Activated naive CD4-positive, alpha-beta T cell treated with anti-CD3 and anti-CD28 coated beads, Interleukin-2, amount 50 U/mL, for 24 hours (primary cell): ENCODE results near the gene KREMEN1.
A peak's percentile ranks its signal among the peaks of the same experiment; 100 is the strongest.

ENCODE experiments used
- H3K27ac Mint-ChIP-seq: one replicate; pipeline ENCODE4 v1.8.0; 2021; ENCODE audit warnings: mild to moderate bottlenecking, mixed read lengths
- H3K27me3 Mint-ChIP-seq: one replicate; pipeline ENCODE4 v1.8.0; 2021; ENCODE audit warnings: mixed read lengths
- H3K36me3 Mint-ChIP-seq: one replicate; pipeline ENCODE4 v1.8.0; 2021; ENCODE audit warnings: mixed read lengths
- H3K4me1 Mint-ChIP-seq: one replicate; pipeline ENCODE4 v1.8.0; 2021; ENCODE audit warnings: mixed read lengths
- H3K4me3 Mint-ChIP-seq: one replicate; pipeline ENCODE4 v1.8.0; 2021; ENCODE audit warnings: mild to moderate bottlenecking, mixed read lengths
- H3K9me3 Mint-ChIP-seq: one replicate; pipeline ENCODE4 v1.8.0; 2021; ENCODE audit warnings: mixed read lengths

Gene KREMEN1

GRCh38 chr22:29062286-29062821, 10.5 kb upstream of the KREMEN1 start:
- Mint-ChIP-seq H3K4me1 (peaks cover 16% of the 10 kb centered on the region), H3K27ac (no peak overlapping the region), H3K4me3 (no peak overlapping the region), H3K36me3 (no peaks in the 10 kb centered on the region), H3K9me3 (no peaks in the 10 kb centered on the region), H3K27me3 (peaks cover 3% of the 10 kb centered on the region)

- Mint-ChIP-seq H3K9me3 (no peaks in the 10 kb centered on the region), H3K36me3 (no peaks in the 10 kb centered on the region), H3K4me3 (no peak overlapping the region), H3K27ac (no peak overlapping the region), H3K4me1 (peaks cover 17% of the 10 kb centered on the region), H3K27me3 (peaks cover 7% of the 10 kb centered on the region)
These were observed 7.2 kb upstream of the KREMEN1 start for GRCh38 chr22:29065468-29066190.

GRCh38 chr22:29069463-29069862, 3.4 kb upstream of the KREMEN1 start:
- Mint-ChIP-seq H3K36me3 (no peaks in the 10 kb centered on the region), H3K4me1 (peaks cover 42% of the 10 kb centered on the region), H3K27ac (no peak overlapping the region), H3K9me3 (no peaks in the 10 kb centered on the region), H3K27me3 (peaks cover 15% of the 10 kb centered on the region), H3K4me3 (no peak overlapping the region)

- H3K27ac Mint-ChIP-seq: no peak overlapping the region
- no peaks in the 10 kb centered on the region for H3K36me3 Mint-ChIP-seq
- H3K4me1 Mint-ChIP-seq: peaks cover 38% of the 10 kb centered on the region
- peaks cover 21% of the 10 kb centered on the region for H3K27me3 Mint-ChIP-seq
- no peaks in the 10 kb centered on the region for H3K9me3 Mint-ChIP-seq
- H3K4me3 Mint-ChIP-seq: no peak overlapping the region
These were observed 2.3 kb upstream of the KREMEN1 start for GRCh38 chr22:29070490-29070889.

- Mint-ChIP-seq H3K9me3 (no peaks in the 10 kb centered on the region), H3K4me3 (peak overlapping the region; percentile 78), H3K36me3 (peaks cover 2% of the 10 kb centered on the region), H3K27me3 (peaks cover 27% of the 10 kb centered on the region), H3K27ac (no peak overlapping the region), H3K4me1 (peaks cover 30% of the 10 kb centered on the region)
These were observed 1.4 kb upstream of the KREMEN1 start for GRCh38 chr22:29071261-29072045.

- Mint-ChIP-seq H3K4me1 (peaks cover 26% of the 10 kb centered on the region), H3K36me3 (peaks cover 2% of the 10 kb centered on the region), H3K27ac (no peak overlapping the region), H3K9me3 (no peaks in the 10 kb centered on the region), H3K4me3 (peak overlapping the region; percentile 78), H3K27me3 (peaks cover 30% of the 10 kb centered on the region)
These were observed 449 bp upstream of the KREMEN1 start for GRCh38 chr22:29072193-29072978.

GRCh38 chr22:29073618-29074275, 912 bp downstream of the KREMEN1 start:
- no peaks in the 10 kb centered on the region for H3K9me3 Mint-ChIP-seq
- H3K4me1 Mint-ChIP-seq: peaks cover 26% of the 10 kb centered on the region
- no peak overlapping the region for H3K27ac Mint-ChIP-seq
- peaks cover 2% of the 10 kb centered on the region for H3K36me3 Mint-ChIP-seq
- H3K4me3 Mint-ChIP-seq: peak overlapping the region; percentile 59
- peaks cover 36% of the 10 kb centered on the region for H3K27me3 Mint-ChIP-seq

GRCh38 chr22:29074276-29074772, 1.5 kb downstream of the KREMEN1 start:
- Mint-ChIP-seq H3K4me1 (peaks cover 26% of the 10 kb centered on the region), H3K27ac (no peak overlapping the region), H3K4me3 (peak overlapping the region; percentile 59), H3K27me3 (peaks cover 41% of the 10 kb centered on the region), H3K36me3 (peaks cover 2% of the 10 kb centered on the region), H3K9me3 (no peaks in the 10 kb centered on the region)

GRCh38 chr22:29078036-29078868, 5.4 kb downstream of the KREMEN1 start:
- peaks cover 34% of the 10 kb centered on the region for H3K27me3 Mint-ChIP-seq
- H3K36me3 Mint-ChIP-seq: peaks cover 2% of the 10 kb centered on the region
- peak overlapping the region; percentile 9 for H3K27ac Mint-ChIP-seq
- H3K4me1 Mint-ChIP-seq: peaks cover 8% of the 10 kb centered on the region
- no peak overlapping the region for H3K4me3 Mint-ChIP-seq
- no peaks in the 10 kb centered on the region for H3K9me3 Mint-ChIP-seq

GRCh38 chr22:29078869-29079207, 6.0 kb downstream of the KREMEN1 start:
- peaks cover 2% of the 10 kb centered on the region for H3K36me3 Mint-ChIP-seq
- H3K27ac Mint-ChIP-seq: no peak overlapping the region
- no peaks in the 10 kb centered on the region for H3K9me3 Mint-ChIP-seq
- peaks cover 7% of the 10 kb centered on the region for H3K4me1 Mint-ChIP-seq
- H3K4me3 Mint-ChIP-seq: no peak overlapping the region
- peaks cover 34% of the 10 kb centered on the region for H3K27me3 Mint-ChIP-seq

- peak overlapping the region; percentile 59 for H3K27ac Mint-ChIP-seq
- no peak overlapping the region for H3K4me3 Mint-ChIP-seq
- peaks cover 30% of the 10 kb centered on the region for H3K27me3 Mint-ChIP-seq
These were observed 6.5 kb downstream of the KREMEN1 start for GRCh38 chr22:29079218-29079901.

GRCh38 chr22:29080106-29080975, 7.5 kb downstream of the KREMEN1 start:
- H3K4me3 Mint-ChIP-seq: no peak overlapping the region
- H3K27me3 Mint-ChIP-seq: peaks cover 25% of the 10 kb centered on the region
- no peaks in the 10 kb centered on the region for H3K9me3 Mint-ChIP-seq

More at GRCh38 chr22:29079218-29079901, 6.5 kb downstream of the KREMEN1 start:
- Mint-ChIP-seq H3K36me3 (peaks cover 2% of the 10 kb centered on the region), H3K4me1 (peaks cover 2% of the 10 kb centered on the region), H3K9me3 (no peaks in the 10 kb centered on the region)

More at GRCh38 chr22:29080106-29080975, 7.5 kb downstream of the KREMEN1 start:
- Mint-ChIP-seq H3K36me3 (peaks cover 2% of the 10 kb centered on the region), H3K4me1 (no peaks in the 10 kb centered on the region), H3K27ac (no peak overlapping the region)
